CD4-positive, CD25-positive, alpha-beta regulatory T cell (primary cell): ENCODE data around the gene PCSK6. TPM values are rescaled to one million over a fixed set of nuclear protein-coding genes. Genes with fewer than 3 reads are reported as not detected.

Source experiments
- ATAC-seq, 2 donors: fragments of 150-1000 bp; cut with Tn5 transposase; one replicate each; pipeline ENCODE4 v1.10.0; 2021; ENCODE audit warnings: low read depth in 2 of 2, moderate number of reproducible peaks in 2 of 2, moderate library complexity in 1 of 2
- DNase-seq, 3 donors: peaks; one replicate each; pipeline versions ENCODE4 v3.0.0 to v3.0.0-alpha.2; 2012 to 2022; ENCODE audit warnings: mixed read lengths in 1 of 3
- H3K27ac ChIP-seq: one replicate; pipeline ENCODE4 v1.7.0; 2013; ENCODE audit warnings: mild to moderate bottlenecking, low read length; ENCODE audit not compliant: insufficient read depth, poor library complexity, severe bottlenecking
- H3K27me3 ChIP-seq: one replicate; pipeline ENCODE4 v1.7.0; 2013; ENCODE audit warnings: low read length; ENCODE audit not compliant: control insufficient read depth, insufficient read depth
- H3K36me3 ChIP-seq: one replicate; pipeline ENCODE4 v1.7.0; 2013; ENCODE audit warnings: mild to moderate bottlenecking, low read length, moderate library complexity; ENCODE audit not compliant: control insufficient read depth, insufficient read depth
- H3K4me1 ChIP-seq: 2 replicates; pipeline ENCODE4 v1.7.0; 2013; ENCODE audit warnings: mild to moderate bottlenecking, low read length; ENCODE audit not compliant: insufficient read depth, control insufficient read depth, poor library complexity, severe bottlenecking
- H3K4me3 ChIP-seq: one replicate; pipeline ENCODE4 v1.7.0; 2013; ENCODE audit warnings: low read depth, mild to moderate bottlenecking, low read length, moderate library complexity
- H3K9me3 ChIP-seq, 2 experiments: 1 replicate in 1 of 2; 2 replicates in 1 of 2; pipeline ENCODE4 v1.7.0; 2013; ENCODE audit warnings: low read length in 2 of 2, mild to moderate bottlenecking in 1 of 2, moderate library complexity in 1 of 2; ENCODE audit not compliant: control insufficient read depth in 2 of 2
- H3K27ac Mint-ChIP-seq, 3 donors: one replicate each; pipeline ENCODE4 v1.8.0; 2020 to 2022; ENCODE audit warnings: mild to moderate bottlenecking in 3 of 3, mixed read lengths in 3 of 3, moderate library complexity in 2 of 3
- H3K27me3 Mint-ChIP-seq: one replicate; pipeline ENCODE4 v1.8.0; 2022; ENCODE audit warnings: mild to moderate bottlenecking, mixed read lengths
- H3K36me3 Mint-ChIP-seq: one replicate; pipeline ENCODE4 v1.8.0; 2020; ENCODE audit warnings: mixed read lengths
- H3K4me1 Mint-ChIP-seq, 4 donors: one replicate each; pipeline ENCODE4 v1.8.0; 2020 to 2022; ENCODE audit warnings: mixed read lengths in 4 of 4, mild to moderate bottlenecking in 1 of 4
- H3K4me3 Mint-ChIP-seq, 4 donors: one replicate each; pipeline ENCODE4 v1.8.0; 2020 to 2022; ENCODE audit warnings: mild to moderate bottlenecking in 4 of 4, mixed read lengths in 4 of 4, moderate library complexity in 3 of 4
- H3K9me3 Mint-ChIP-seq, 7 donors: one replicate each; pipeline ENCODE4 v1.8.0; 2020 to 2022; ENCODE audit warnings: mixed read lengths in 7 of 7, mild to moderate bottlenecking in 3 of 7, moderate library complexity in 2 of 7
- polyA plus RNA-seq, 4 donors: library from polyadenylated mRNA; unstranded; fragments of 300-500 nt; fragmentation: Illumina TruSeq; gene quantifications; one replicate each; pipeline ENCODE4 v1.2.3, GENCODE V29; 2021
- total RNA-seq: library from RNA; stranded (reverse); gene quantifications from one replicate; pipeline ENCODE4 v1.2.3, GENCODE V29; 2022

PCSK6 gene
- total and polyA plus RNA-seq, 5 donors from 2014 or later, result 0.07 to 1.1 (median 0.22) TPM; not detected in 1

- Histone ChIP-seq H3K27ac (no peak overlapping the region), H3K27me3 (no peaks in the 10 kb centered on the region), H3K4me3 (no peak overlapping the region), H3K9me3 (no peaks in the 10 kb centered on the region), H3K4me1 (no peaks in the 10 kb centered on the region), H3K36me3 (no peaks in the 10 kb centered on the region)
- H3K27me3 Mint-ChIP-seq, result peaks cover 4% of the 10 kb centered on the region
- no peak for DNase-seq
- H3K27ac Mint-ChIP-seq, result no peak overlapping the region
- no peaks in the 10 kb centered on the region for H3K9me3 Mint-ChIP-seq
- no peak for ATAC-seq
- H3K4me1 Mint-ChIP-seq, result peaks cover 0 to 7% (median 2%) of the 10 kb centered on the region in 4 donors
- no peak overlapping the region for H3K4me3 Mint-ChIP-seq
- no peaks in the 10 kb centered on the region for H3K36me3 Mint-ChIP-seq
Observed at GRCh38 chr15:101390060-101390459, 99.4 kb downstream of the PCSK6 start.

DNA sequence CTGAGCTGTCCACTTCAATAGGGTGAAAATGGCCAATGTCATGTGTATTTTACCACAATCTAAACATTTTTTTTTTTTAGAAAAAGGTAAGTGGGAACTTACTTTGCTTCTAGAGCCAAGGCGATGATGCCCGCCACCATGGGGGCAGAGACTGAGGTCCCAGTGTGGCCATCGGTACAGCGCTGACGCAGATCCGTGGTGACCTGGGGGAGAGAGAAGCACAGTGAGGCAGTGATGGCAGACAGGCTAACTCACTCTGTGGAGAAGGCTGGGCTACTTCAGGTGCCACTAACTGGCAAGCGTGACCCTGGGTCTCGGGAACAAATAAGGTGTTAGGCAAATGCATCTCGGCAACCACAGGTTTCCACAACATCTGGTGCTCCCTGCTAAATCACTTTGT is 100.1 kb downstream of the PCSK6 start:
- ATAC-seq, result no peak
- Histone ChIP-seq H3K4me1 (no peaks in the 10 kb centered on the region), H3K4me3 (no peak overlapping the region), H3K27ac (no peak overlapping the region), H3K36me3 (no peaks in the 10 kb centered on the region), H3K27me3 (no peaks in the 10 kb centered on the region), H3K9me3 (no peaks in the 10 kb centered on the region)
- no peak overlapping the region for H3K27ac Mint-ChIP-seq
- H3K27me3 Mint-ChIP-seq, result peaks cover 4% of the 10 kb centered on the region
- no peak overlapping the region for H3K4me3 Mint-ChIP-seq
- peaks cover 0 to 7% (median 2%) of the 10 kb centered on the region in 4 donors for H3K4me1 Mint-ChIP-seq
- no peak for DNase-seq
- no peaks in the 10 kb centered on the region for H3K9me3 Mint-ChIP-seq
- no peaks in the 10 kb centered on the region for H3K36me3 Mint-ChIP-seq

DNA sequence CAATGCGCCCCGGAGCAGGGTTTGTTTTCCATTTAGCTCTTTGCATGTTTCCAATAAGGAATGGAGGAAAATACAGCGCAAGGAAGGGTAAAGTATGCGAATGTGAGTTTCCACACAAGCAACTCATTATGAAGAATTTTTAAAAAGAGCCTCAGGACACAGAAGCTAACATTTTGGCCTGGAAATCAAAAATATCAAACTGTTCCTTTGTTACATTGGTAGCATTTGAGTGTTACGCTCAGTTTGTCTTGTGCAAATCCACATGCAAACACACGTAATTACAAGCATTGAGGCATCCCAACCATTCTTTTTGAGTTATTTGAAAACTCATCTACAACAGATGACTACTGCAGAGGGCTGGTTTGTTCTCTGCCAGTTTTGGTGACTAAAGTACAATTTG is 101.5 kb downstream of the PCSK6 start:
- Mint-ChIP-seq H3K4me3 (no peak overlapping the region), H3K27ac (no peak overlapping the region), H3K27me3 (peaks cover 4% of the 10 kb centered on the region), H3K9me3 (no peaks in the 10 kb centered on the region), H3K4me1 (peaks cover 0 to 7% (median 2%) of the 10 kb centered on the region in 4 donors), H3K36me3 (no peaks in the 10 kb centered on the region)
- DNase-seq (no peak), ATAC-seq (no peak)
- Histone ChIP-seq H3K9me3 (no peaks in the 10 kb centered on the region), H3K36me3 (no peaks in the 10 kb centered on the region), H3K27me3 (no peaks in the 10 kb centered on the region), H3K27ac (no peak overlapping the region), H3K4me1 (no peaks in the 10 kb centered on the region), H3K4me3 (no peak overlapping the region)

GRCh38 chr15:101387574-101387973 is 101.9 kb downstream of the PCSK6 start:
- DNase-seq (no peak), ATAC-seq (no peak)
- H3K4me1 Mint-ChIP-seq, result peaks cover 0 to 7% (median 2%) of the 10 kb centered on the region in 4 donors
- no peak overlapping the region for H3K4me3 Mint-ChIP-seq
- H3K27ac Mint-ChIP-seq, result no peak overlapping the region
- H3K27ac ChIP-seq, result no peak overlapping the region
- no peaks in the 10 kb centered on the region for H3K36me3 Mint-ChIP-seq
- peaks cover 4% of the 10 kb centered on the region for H3K27me3 Mint-ChIP-seq
- H3K27me3 ChIP-seq, result no peaks in the 10 kb centered on the region
- H3K36me3 ChIP-seq, result no peaks in the 10 kb centered on the region
- H3K4me1 ChIP-seq, result no peaks in the 10 kb centered on the region
- no peaks in the 10 kb centered on the region for H3K9me3 ChIP-seq
- no peak overlapping the region for H3K4me3 ChIP-seq
- H3K9me3 Mint-ChIP-seq, result no peaks in the 10 kb centered on the region

DNA sequence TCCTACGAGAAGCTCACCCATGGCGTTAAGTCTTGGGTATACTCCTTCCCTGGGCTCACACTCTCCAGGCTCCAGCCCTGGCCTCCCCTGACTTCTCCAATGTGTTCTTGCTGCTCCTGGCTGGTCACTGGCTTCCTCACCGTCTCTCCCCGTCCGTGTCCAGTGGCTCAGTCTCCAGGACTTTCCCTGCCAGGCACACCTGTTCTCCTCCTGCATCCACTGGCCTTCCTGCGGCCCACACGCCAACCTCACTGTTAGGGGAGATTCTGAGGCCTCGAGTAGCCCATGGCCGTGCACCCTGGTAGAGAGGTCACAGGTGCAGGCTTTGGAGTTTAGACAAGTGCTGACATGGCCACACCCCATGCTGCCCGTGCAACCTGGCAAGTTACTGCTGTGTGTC is 102.5 kb downstream of the PCSK6 start:
- Mint-ChIP-seq H3K27me3 (peaks cover 2% of the 10 kb centered on the region), H3K4me1 (peaks cover 0 to 5% (median under 1%) of the 10 kb centered on the region in 4 donors), H3K4me3 (no peak overlapping the region), H3K27ac (no peak overlapping the region), H3K9me3 (no peaks in the 10 kb centered on the region), H3K36me3 (no peaks in the 10 kb centered on the region)
- Histone ChIP-seq H3K9me3 (no peaks in the 10 kb centered on the region), H3K27ac (no peak overlapping the region), H3K4me3 (no peak overlapping the region), H3K36me3 (no peaks in the 10 kb centered on the region), H3K27me3 (no peaks in the 10 kb centered on the region), H3K4me1 (no peaks in the 10 kb centered on the region)
- ATAC-seq, result no peak
- no peak for DNase-seq

DNA sequence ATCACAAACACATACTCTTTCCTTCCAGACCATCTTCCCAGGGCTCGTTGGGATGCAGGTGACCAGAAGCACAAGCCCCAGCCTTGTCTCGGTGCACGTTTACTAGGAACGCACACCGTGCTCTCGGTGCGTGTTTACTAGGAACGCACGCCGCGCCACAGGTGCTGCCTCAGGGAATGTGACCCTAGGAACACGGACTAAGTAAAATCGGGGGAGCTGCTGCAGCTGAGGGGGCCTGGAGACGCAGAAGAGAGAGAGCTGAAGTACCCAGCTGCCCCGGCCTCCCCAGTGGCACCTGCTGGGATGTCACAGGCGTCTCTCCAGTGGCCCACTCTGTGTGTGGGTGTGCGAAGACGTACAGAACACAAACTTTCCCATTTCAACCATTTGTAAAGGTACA is 103.5 kb downstream of the PCSK6 start:
- Mint-ChIP-seq H3K4me1 (no peaks in the 10 kb centered on the region), H3K9me3 (no peaks in the 10 kb centered on the region), H3K27ac (no peak overlapping the region), H3K36me3 (no peaks in the 10 kb centered on the region), H3K4me3 (no peak overlapping the region), H3K27me3 (no peaks in the 10 kb centered on the region)
- ATAC-seq (no peak), DNase-seq (no peak)
- no peak overlapping the region for H3K27ac ChIP-seq
- H3K36me3 ChIP-seq, result no peaks in the 10 kb centered on the region
- H3K9me3 ChIP-seq, result no peaks in the 10 kb centered on the region
- H3K4me3 ChIP-seq, result no peak overlapping the region
- H3K27me3 ChIP-seq, result no peaks in the 10 kb centered on the region
- H3K4me1 ChIP-seq, result no peaks in the 10 kb centered on the region

DNA sequence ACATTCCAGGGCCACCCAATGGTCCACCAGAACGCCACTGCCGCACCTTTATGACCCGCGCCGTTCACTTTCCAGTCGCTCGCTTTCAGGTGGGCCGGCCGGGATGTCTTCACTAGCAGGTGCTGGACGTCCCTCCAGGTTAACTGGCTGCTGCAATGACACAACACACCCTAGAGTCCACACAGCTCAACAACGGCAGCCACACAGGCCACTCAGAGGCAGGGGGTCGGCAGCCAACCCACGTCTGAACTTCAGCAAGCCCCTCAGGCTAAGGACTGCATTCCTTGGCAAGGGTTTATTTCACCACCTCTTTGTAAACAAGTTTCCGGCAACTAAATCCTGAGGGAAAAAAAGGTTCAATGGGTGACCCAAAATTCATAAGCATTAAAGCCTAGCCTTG is 105.2 kb downstream of the PCSK6 start:
- no peak for ATAC-seq
- no peaks in the 10 kb centered on the region for H3K9me3 Mint-ChIP-seq
- Histone ChIP-seq H3K9me3 (no peaks in the 10 kb centered on the region), H3K4me3 (no peak overlapping the region), H3K27ac (no peak overlapping the region), H3K4me1 (no peaks in the 10 kb centered on the region), H3K36me3 (no peaks in the 10 kb centered on the region), H3K27me3 (no peaks in the 10 kb centered on the region)
- DNase-seq, result no peak
- H3K27me3 Mint-ChIP-seq, result no peaks in the 10 kb centered on the region
- no peaks in the 10 kb centered on the region for H3K4me1 Mint-ChIP-seq
- H3K36me3 Mint-ChIP-seq, result no peaks in the 10 kb centered on the region
- H3K4me3 Mint-ChIP-seq, result no peak overlapping the region
- H3K27ac Mint-ChIP-seq, result no peak overlapping the region

DNA sequence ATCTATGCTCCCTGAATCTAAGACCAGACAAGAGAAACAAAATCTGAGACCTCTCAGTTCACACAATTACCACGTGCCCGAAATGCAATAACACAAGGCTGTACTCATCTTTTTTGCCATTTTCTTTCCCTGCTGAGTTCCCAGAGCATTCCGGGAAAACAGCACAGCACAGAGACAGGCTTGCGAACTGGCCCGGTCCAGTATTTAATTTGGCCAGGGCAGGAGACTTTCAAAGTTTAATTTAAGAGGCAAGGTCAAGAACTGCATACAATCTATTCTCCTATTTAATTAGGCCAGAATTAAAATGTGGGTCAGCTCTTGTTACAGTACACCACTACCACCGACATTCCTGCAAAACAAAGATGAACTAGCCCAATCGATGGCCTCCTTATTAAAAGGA is 107.0 kb downstream of the PCSK6 start:
- Histone ChIP-seq H3K27me3 (no peaks in the 10 kb centered on the region), H3K27ac (no peak overlapping the region), H3K36me3 (no peaks in the 10 kb centered on the region), H3K4me1 (no peaks in the 10 kb centered on the region), H3K9me3 (no peaks in the 10 kb centered on the region), H3K4me3 (no peak overlapping the region)
- ATAC-seq (no peak), DNase-seq (no peak)
- Mint-ChIP-seq H3K27me3 (no peaks in the 10 kb centered on the region), H3K4me3 (no peak overlapping the region), H3K9me3 (no peaks in the 10 kb centered on the region), H3K4me1 (no peaks in the 10 kb centered on the region), H3K27ac (no peak overlapping the region), H3K36me3 (no peaks in the 10 kb centered on the region)
